Smooth muscle cell (in vitro differentiated cells): Measurements from ENCODE around the gene ZNF547. TPM values are rescaled to one million over a fixed set of nuclear protein-coding genes. Genes with fewer than 3 reads are reported as not detected.

Experiments used
- DNase-seq: peaks from one replicate; lab custom pipeline; 2025; ENCODE audit not compliant: unreplicated experiment; lab: John Stamatoyannopoulos, UW
- H2AFZ ChIP-seq: fragments of 200-600 bp; sonication (generic); 2 replicates; pipeline ENCODE4 v1.6.0; 2016; ENCODE audit warnings: antibody characterized with exemption, low read depth, mild to moderate bottlenecking
- H3F3A ChIP-seq: fragments of 200-600 bp; sonication (generic); 2 replicates; pipeline ENCODE4 v1.6.0; 2017; ENCODE audit warnings: antibody characterized with exemption, low read depth
- H3K27ac ChIP-seq: fragments of 200-600 bp; sonication (generic); 2 replicates; pipeline ENCODE4 v1.5.1; 2016; ENCODE audit warnings: low read depth, mild to moderate bottlenecking
- H3K27me3 ChIP-seq: fragments of 200-600 bp; sonication (generic); 2 replicates; pipeline ENCODE4 v1.6.1; 2016; ENCODE audit warnings: low read depth, mild to moderate bottlenecking
- H3K36me3 ChIP-seq: fragments of 200-600 bp; sonication (generic); 2 replicates; pipeline ENCODE4 v1.5.1; 2016; ENCODE audit warnings: low read depth
- H3K4me1 ChIP-seq: fragments of 200-600 bp; sonication (generic); 2 replicates; pipeline ENCODE4 v1.5.1; 2016; ENCODE audit warnings: low read depth
- H3K4me2 ChIP-seq: fragments of 200-600 bp; sonication (generic); 2 replicates; pipeline ENCODE4 v1.6.0; 2016; ENCODE audit warnings: mild to moderate bottlenecking
- H3K4me3 ChIP-seq: fragments of 200-600 bp; sonication (generic); 2 replicates; pipeline ENCODE4 v1.5.1; 2016; ENCODE audit warnings: mild to moderate bottlenecking
- H3K79me2 ChIP-seq: fragments of 200-600 bp; sonication (generic); 2 replicates; pipeline ENCODE4 v1.6.0; 2016; ENCODE audit warnings: low read depth, mild to moderate bottlenecking
- H3K9ac ChIP-seq: fragments of 200-600 bp; sonication (generic); 2 replicates; pipeline ENCODE4 v1.6.0; 2016; ENCODE audit warnings: low read depth
- H3K9me3 ChIP-seq: fragments of 200-600 bp; sonication (generic); replicated peaks from 2 replicates; pipeline ENCODE4 v1.5.1; 2016; ENCODE audit warnings: low read depth
- H4K20me1 ChIP-seq: fragments of 200-600 bp; sonication (generic); 2 replicates; pipeline ENCODE4 v1.6.0; 2016; ENCODE audit warnings: low read depth
- CTCF ChIP-seq: fragments of 200-600 bp; sonication (generic); IDR thresholded peaks from 2 replicates; pipeline ENCODE4 v1.5.1; 2017; ENCODE audit warnings: borderline replicate concordance, mild to moderate bottlenecking, antibody characterized with exemption; ENCODE audit not compliant: insufficient read depth, poor library complexity, severe bottlenecking
- WGBS: methylation state at CpG from one replicate; pipeline ENCODE4 v1.1.7; 2016; ENCODE audit warnings: low lambda C conversion rate; 5-methylcytosine and 5-hydroxymethylcytosine counted together
- polyA plus RNA-seq: library from polyadenylated mRNA; unstranded; fragments of >200 nt; fragmentation: Nextera tagmentation; extraction: Ambion mirVana; gene quantifications from 2 replicates; pipeline ENCODE4 v1.2.1, GENCODE V29; 2016
- total RNA-seq: library from RNA; depleted of rRNA; stranded (reverse); fragments of >200 nt; gene quantifications from 2 replicates; pipeline ENCODE4 v1.2.3, GENCODE V29; 2014

ZNF547 gene
- total and polyA plus RNA-seq, 2 experiments from 2014 or later, result 0.71 to 4.9 TPM

- Histone ChIP-seq H3K79me2 (peaks cover 8% of the 10 kb centered on the region), H4K20me1 (peaks cover 2% of the 10 kb centered on the region), H3K27me3 (no peaks in the 10 kb centered on the region), H3K4me1 (no peaks in the 10 kb centered on the region), H3K9ac (no peak overlapping the region), H3F3A (no peaks in the 10 kb centered on the region), H3K9me3 (no peaks in the 10 kb centered on the region), H3K4me3 (no peak overlapping the region), H2AFZ (no peak overlapping the region), H3K27ac (no peak overlapping the region), H3K36me3 (peaks cover 20% of the 10 kb centered on the region), H3K4me2 (no peak overlapping the region)
- WGBS, result over 99% methylated on average over 5 of the region's 5 CpGs
- no peak for DNase-seq
- TF ChIP-seq CTCF, result no peak
These were observed 35.5 kb downstream of the ZNF547 start for GRCh38 chr19:57398868-57399267.

- no peak overlapping the region for H3K9ac ChIP-seq
- H3F3A ChIP-seq, result no peaks in the 10 kb centered on the region
- peaks cover 12% of the 10 kb centered on the region for H3K36me3 ChIP-seq
- no peak for DNase-seq
- peaks cover 2% of the 10 kb centered on the region for H4K20me1 ChIP-seq
- no peaks in the 10 kb centered on the region for H3K79me2 ChIP-seq
- no peak overlapping the region for H3K4me3 ChIP-seq
- no peak overlapping the region for H3K4me2 ChIP-seq
- 94% methylated on average over 9 of the region's 9 CpGs for WGBS
- no peaks in the 10 kb centered on the region for H3K9me3 ChIP-seq
- H3K27me3 ChIP-seq, result no peaks in the 10 kb centered on the region
- no peak overlapping the region for H3K27ac ChIP-seq
- H3K4me1 ChIP-seq, result no peaks in the 10 kb centered on the region
- TF ChIP-seq CTCF, result no peak
- no peak overlapping the region for H2AFZ ChIP-seq
These were observed 40.6 kb downstream of the ZNF547 start for GRCh38 chr19:57403737-57404563.

DNA sequence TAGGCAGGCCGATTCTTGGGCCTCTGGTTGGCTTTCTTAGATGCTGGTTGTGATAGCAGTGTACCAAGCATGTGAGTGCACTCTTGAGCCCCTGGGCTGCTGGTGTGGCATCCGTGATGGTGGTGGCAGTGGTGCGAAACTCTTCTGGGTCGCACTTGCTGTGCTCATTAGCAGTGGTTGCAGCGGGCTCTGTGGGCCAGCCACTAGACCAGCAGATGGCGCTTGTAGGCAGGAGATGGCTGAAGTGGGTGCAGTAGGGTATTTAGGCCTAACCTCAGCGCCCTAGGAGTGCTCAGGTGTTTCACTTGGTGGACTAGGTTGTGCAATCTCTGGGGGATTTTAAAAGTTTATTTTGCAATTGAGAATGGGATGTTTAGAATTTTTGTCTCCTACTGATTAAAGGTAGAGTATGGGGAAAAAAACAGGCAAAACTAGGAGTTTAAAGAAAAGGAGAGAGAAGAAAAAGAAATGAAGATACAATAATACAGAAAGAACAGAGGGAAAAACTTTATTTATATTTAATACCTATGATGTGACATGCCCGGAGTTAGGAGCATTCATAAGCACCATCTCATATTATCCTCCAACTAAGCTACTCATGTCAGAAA is 43.3 kb downstream of the ZNF547 start:
- peak; percentile 70 for TF ChIP-seq CTCF
- peaks cover 5% of the 10 kb centered on the region for H3K79me2 ChIP-seq
- H3K36me3 ChIP-seq, result no peaks in the 10 kb centered on the region
- no peaks in the 10 kb centered on the region for H3F3A ChIP-seq
- no peak overlapping the region for H2AFZ ChIP-seq
- H3K27me3 ChIP-seq, result no peaks in the 10 kb centered on the region
- no peak overlapping the region for H3K27ac ChIP-seq
- peak; percentile 3 for DNase-seq
- no peaks in the 10 kb centered on the region for H4K20me1 ChIP-seq
- no peak overlapping the region for H3K4me3 ChIP-seq
- no peaks in the 10 kb centered on the region for H3K9me3 ChIP-seq
- H3K4me2 ChIP-seq, result no peak overlapping the region
- H3K9ac ChIP-seq, result no peak overlapping the region
- WGBS, result 19% methylated on average over 8 of the region's 8 CpGs
- no peaks in the 10 kb centered on the region for H3K4me1 ChIP-seq
